NB4 (cell line): Measurements from ENCODE around the gene TNKS2.

Source experiments
- POLR2A ChIP-seq: IDR thresholded peaks from 2 replicates; pipeline ENCODE4 v1.6.1; 2011; ENCODE audit warnings: mild to moderate bottlenecking; ENCODE audit not compliant: insufficient read length; ENCODE audit errors: extremely low read depth
- TF ChIP-seq, protein P1 (sequence below): IDR thresholded peaks from one replicate; pipeline ENCODE4 v1.5.1; 2012; ENCODE audit warnings: low read depth, low read length
- TF ChIP-seq, protein P2 (sequence below): IDR thresholded peaks from 2 replicates; pipeline ENCODE4 v1.6.1; 2011; ENCODE audit warnings: low read depth, low read length

DNA sequence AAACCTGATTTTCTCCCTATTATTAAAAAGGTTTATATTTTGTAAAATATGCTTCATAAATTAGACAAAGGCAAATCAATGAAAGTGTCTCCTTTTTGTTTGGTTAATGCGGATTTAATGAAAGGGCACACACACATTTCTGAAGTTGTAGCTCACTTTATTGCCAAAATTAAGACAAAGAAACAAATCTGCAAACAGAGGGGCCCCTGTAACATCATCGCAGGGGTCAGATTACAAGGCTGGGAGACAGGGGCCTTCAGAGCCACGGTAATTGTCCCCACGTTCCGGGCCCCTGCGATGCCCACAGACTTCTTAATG lies 88.7 kb downstream of the TNKS2 start:
- TF ChIP-seq, protein P1, sequence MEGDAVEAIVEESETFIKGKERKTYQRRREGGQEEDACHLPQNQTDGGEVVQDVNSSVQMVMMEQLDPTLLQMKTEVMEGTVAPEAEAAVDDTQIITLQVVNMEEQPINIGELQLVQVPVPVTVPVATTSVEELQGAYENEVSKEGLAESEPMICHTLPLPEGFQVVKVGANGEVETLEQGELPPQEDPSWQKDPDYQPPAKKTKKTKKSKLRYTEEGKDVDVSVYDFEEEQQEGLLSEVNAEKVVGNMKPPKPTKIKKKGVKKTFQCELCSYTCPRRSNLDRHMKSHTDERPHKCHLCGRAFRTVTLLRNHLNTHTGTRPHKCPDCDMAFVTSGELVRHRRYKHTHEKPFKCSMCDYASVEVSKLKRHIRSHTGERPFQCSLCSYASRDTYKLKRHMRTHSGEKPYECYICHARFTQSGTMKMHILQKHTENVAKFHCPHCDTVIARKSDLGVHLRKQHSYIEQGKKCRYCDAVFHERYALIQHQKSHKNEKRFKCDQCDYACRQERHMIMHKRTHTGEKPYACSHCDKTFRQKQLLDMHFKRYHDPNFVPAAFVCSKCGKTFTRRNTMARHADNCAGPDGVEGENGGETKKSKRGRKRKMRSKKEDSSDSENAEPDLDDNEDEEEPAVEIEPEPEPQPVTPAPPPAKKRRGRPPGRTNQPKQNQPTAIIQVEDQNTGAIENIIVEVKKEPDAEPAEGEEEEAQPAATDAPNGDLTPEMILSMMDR: no peak
- no peak for TF ChIP-seq POLR2A
- TF ChIP-seq, protein P2, sequence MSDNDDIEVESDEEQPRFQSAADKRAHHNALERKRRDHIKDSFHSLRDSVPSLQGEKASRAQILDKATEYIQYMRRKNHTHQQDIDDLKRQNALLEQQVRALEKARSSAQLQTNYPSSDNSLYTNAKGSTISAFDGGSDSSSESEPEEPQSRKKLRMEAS: no peak
